HL-60/S4 (cell line): ENCODE data around the gene DDX51.
"Not testable (repeated sequence)": the region's sequence is repeated elsewhere in the genome, so short reads cannot be mapped to it uniquely, and the experiment has no call there.

Source experiments
- in situ Hi-C: fragments of 300-500 bp; cut with MboI; formaldehyde crosslinking; loops from 2 replicates; pipeline ENCODE4 v1.14.3; 2022; ENCODE audit warnings: low sequenced_read_pairs

The DDX51 gene

GRCh38 chr12:132154941-132155770 lies 11.0 kb upstream of the DDX51 start:
- in situ Hi-C loops: no loop called here

GRCh38 chr12:132154341-132154761 lies 10.2 kb upstream of the DDX51 start:
- in situ Hi-C loops: no loop called here

- in situ Hi-C loops: no loop called here
Measured at GRCh38 chr12:132153501-132154340, 9.6 kb upstream of the DDX51 start.

GRCh38 chr12:132152953-132153352 lies 8.8 kb upstream of the DDX51 start:
- in situ Hi-C loops: no loop called here

- in situ Hi-C loops: no loop called here
Measured at GRCh38 chr12:132152411-132152821, 8.3 kb upstream of the DDX51 start.

GRCh38 chr12:132151766-132152410 lies 7.8 kb upstream of the DDX51 start:
- in situ Hi-C loops: no loop called here

- in situ Hi-C loops: no loop called here
Measured at GRCh38 chr12:132151145-132151765, 7.1 kb upstream of the DDX51 start.

- in situ Hi-C loops: no loop called here
Measured at GRCh38 chr12:132150780-132151144, 6.6 kb upstream of the DDX51 start.

GRCh38 chr12:132149526-132149925 lies 5.4 kb upstream of the DDX51 start:
- in situ Hi-C loops: not testable (repeated sequence)

- in situ Hi-C loops: no loop called here
Measured at GRCh38 chr12:132148368-132149045, 4.4 kb upstream of the DDX51 start.

- in situ Hi-C loops: no loop called here
Measured at GRCh38 chr12:132147423-132148367, 3.6 kb upstream of the DDX51 start.

GRCh38 chr12:132146772-132147422 lies 2.8 kb upstream of the DDX51 start:
- in situ Hi-C loops: no loop called here

GRCh38 chr12:132146098-132146497 lies 2.0 kb upstream of the DDX51 start:
- in situ Hi-C loops: no loop called here

- in situ Hi-C loops: no loop called here
Measured at GRCh38 chr12:132145334-132145733, 1.2 kb upstream of the DDX51 start.

GRCh38 chr12:132144810-132145168 lies 670 bp upstream of the DDX51 start:
- in situ Hi-C loops: no loop called here

GRCh38 chr12:132143336-132144071 lies 615 bp downstream of the DDX51 start:
- in situ Hi-C loops: no loop called here

GRCh38 chr12:132142679-132143335 lies 1.3 kb downstream of the DDX51 start:
- in situ Hi-C loops: no loop called here
